CD4-positive, alpha-beta T cell treated with Interferon gamma for 1 hour (primary cell): ENCODE measurements around the gene GDF2.

ENCODE experiments used
- DNase-seq: peaks from one replicate; pipeline ENCODE4 v3.0.0-alpha.2; 2020

GDF2 gene

GRCh38 chr10:47371629-47372485, 49.6 kb downstream of the GDF2 start:
- DNase-seq = no peak

- no peak for DNase-seq
These were observed 50.5 kb downstream of the GDF2 start for GRCh38 chr10:47372726-47373125.

- no peak for DNase-seq
These were observed 52.6 kb downstream of the GDF2 start for GRCh38 chr10:47374611-47375536.

GRCh38 chr10:47376522-47377220, 54.4 kb downstream of the GDF2 start:
- no peak for DNase-seq
